Measurements from ENCODE around the gene RTL5.

RTL5 gene

GRCh38 chrX:72125331-72126047 is 6.2 kb downstream of the RTL5 start:
- Mint-ChIP-seq H3K4me1 (peaks cover 30% of the 10 kb centered on the region), H3K9me3 (no peaks in the 10 kb centered on the region), H3K27me3 (peaks cover 80% of the 10 kb centered on the region), H3K36me3 (no peaks in the 10 kb centered on the region), H3K27ac (no peak overlapping the region), H3K4me3 (no peak overlapping the region)
- DNase-seq = no peak
- CTCF ChIA-PET = interaction anchor here (0.6 to 7.0 kb wide), 8 partner anchors 15 to 298 kb away, joined by 3 to 91 read pairs (median 3); no protein-coding TSS in a partner anchor

- Mint-ChIP-seq H3K4me1 (peaks cover 30% of the 10 kb centered on the region), H3K27ac (no peak overlapping the region), H3K36me3 (no peaks in the 10 kb centered on the region), H3K9me3 (no peaks in the 10 kb centered on the region), H3K27me3 (peaks cover 76% of the 10 kb centered on the region), H3K4me3 (no peak overlapping the region)
- CTCF ChIA-PET = interaction anchor here (0.6 to 7.0 kb wide), 4 partner anchors 53 to 297 kb away, joined by 3 to 91 read pairs (median 15); no protein-coding TSS in a partner anchor
- no peak for DNase-seq
Observed at GRCh38 chrX:72124540-72125201, 7.0 kb downstream of the RTL5 start.

- Mint-ChIP-seq H3K27me3 (peaks cover 66% of the 10 kb centered on the region), H3K36me3 (no peaks in the 10 kb centered on the region), H3K9me3 (no peaks in the 10 kb centered on the region), H3K27ac (no peak overlapping the region), H3K4me1 (peaks cover 30% of the 10 kb centered on the region), H3K4me3 (no peak overlapping the region)
- no peak for DNase-seq
- CTCF ChIA-PET = interaction anchor here (0.8 to 7.0 kb wide), 2 partner anchors 52 to 103 kb away, joined by 3 to 91 read pairs; no protein-coding TSS in a partner anchor
Observed at GRCh38 chrX:72123471-72124185, 8.1 kb downstream of the RTL5 start.

GRCh38 chrX:72122621-72123337 is 8.9 kb downstream of the RTL5 start:
- CTCF ChIA-PET = interaction anchor here (7.0 kb wide), 1 partner anchor 102 kb away, joined by 91 read pairs; no protein-coding TSS in a partner anchor
- H3K9me3 Mint-ChIP-seq = no peaks in the 10 kb centered on the region
- H3K27ac Mint-ChIP-seq = no peak overlapping the region
- peaks cover 30% of the 10 kb centered on the region for H3K4me1 Mint-ChIP-seq
- no peak for DNase-seq
- H3K36me3 Mint-ChIP-seq = no peaks in the 10 kb centered on the region
- no peak overlapping the region for H3K4me3 Mint-ChIP-seq
- peaks cover 64% of the 10 kb centered on the region for H3K27me3 Mint-ChIP-seq

- DNase-seq = peak; percentile 53
- peak overlapping the region; percentile 55 for H3K27ac Mint-ChIP-seq
- CTCF ChIA-PET = no interaction called here
- H3K9me3 Mint-ChIP-seq = no peaks in the 10 kb centered on the region
- peaks cover 27% of the 10 kb centered on the region for H3K4me1 Mint-ChIP-seq
- H3K36me3 Mint-ChIP-seq = no peaks in the 10 kb centered on the region
- no peak overlapping the region for H3K4me3 Mint-ChIP-seq
- H3K27me3 Mint-ChIP-seq = peaks cover 58% of the 10 kb centered on the region
Observed at GRCh38 chrX:72121383-72121782, 10.3 kb downstream of the RTL5 start.

- Mint-ChIP-seq H3K27me3 (peaks cover 53% of the 10 kb centered on the region), H3K4me1 (peaks cover 26% of the 10 kb centered on the region), H3K27ac (peak overlapping the region; percentile 55), H3K4me3 (no peak overlapping the region), H3K36me3 (no peaks in the 10 kb centered on the region), H3K9me3 (no peaks in the 10 kb centered on the region)
- CTCF ChIA-PET = no interaction called here
- DNase-seq = no peak
Observed at GRCh38 chrX:72120837-72121236, 10.9 kb downstream of the RTL5 start.

GRCh38 chrX:72117636-72118210 is 14.0 kb downstream of the RTL5 start:
- H3K4me3 Mint-ChIP-seq = no peak overlapping the region
- CTCF ChIA-PET = no interaction called here
- DNase-seq = no peak
- peaks cover 20% of the 10 kb centered on the region for H3K4me1 Mint-ChIP-seq
- peaks cover 50% of the 10 kb centered on the region for H3K27me3 Mint-ChIP-seq
- H3K36me3 Mint-ChIP-seq = no peaks in the 10 kb centered on the region
- H3K27ac Mint-ChIP-seq = no peak overlapping the region
- no peaks in the 10 kb centered on the region for H3K9me3 Mint-ChIP-seq

- CTCF ChIA-PET = no interaction called here
- Mint-ChIP-seq H3K36me3 (no peaks in the 10 kb centered on the region), H3K9me3 (no peaks in the 10 kb centered on the region), H3K4me1 (no peaks in the 10 kb centered on the region), H3K27me3 (peaks cover 52% of the 10 kb centered on the region), H3K27ac (no peak overlapping the region), H3K4me3 (no peak overlapping the region)
- no peak for DNase-seq
Observed at GRCh38 chrX:72115380-72115779, 16.3 kb downstream of the RTL5 start.

GRCh38 chrX:72114807-72115206 is 16.9 kb downstream of the RTL5 start:
- Mint-ChIP-seq H3K27me3 (peaks cover 54% of the 10 kb centered on the region), H3K4me3 (no peak overlapping the region), H3K4me1 (no peaks in the 10 kb centered on the region), H3K36me3 (no peaks in the 10 kb centered on the region), H3K9me3 (no peaks in the 10 kb centered on the region), H3K27ac (no peak overlapping the region)
- no peak for DNase-seq
- CTCF ChIA-PET = no interaction called here

GRCh38 chrX:72114306-72114705 is 17.4 kb downstream of the RTL5 start:
- Mint-ChIP-seq H3K4me1 (no peaks in the 10 kb centered on the region), H3K36me3 (no peaks in the 10 kb centered on the region), H3K27me3 (peaks cover 57% of the 10 kb centered on the region), H3K4me3 (no peak overlapping the region), H3K9me3 (no peaks in the 10 kb centered on the region), H3K27ac (no peak overlapping the region)
- CTCF ChIA-PET = no interaction called here
- DNase-seq = no peak

- H3K36me3 Mint-ChIP-seq = no peaks in the 10 kb centered on the region
- H3K27ac Mint-ChIP-seq = no peak overlapping the region
- no peak for DNase-seq
- no peaks in the 10 kb centered on the region for H3K4me1 Mint-ChIP-seq
- H3K9me3 Mint-ChIP-seq = no peaks in the 10 kb centered on the region
- peaks cover 64% of the 10 kb centered on the region for H3K27me3 Mint-ChIP-seq
- CTCF ChIA-PET = no interaction called here
- no peak overlapping the region for H3K4me3 Mint-ChIP-seq
Observed at GRCh38 chrX:72113461-72113860, 18.3 kb downstream of the RTL5 start.

- no peak overlapping the region for H3K4me3 Mint-ChIP-seq
- peaks cover 70% of the 10 kb centered on the region for H3K27me3 Mint-ChIP-seq
- DNase-seq = no peak
- CTCF ChIA-PET = no interaction called here
- H3K36me3 Mint-ChIP-seq = no peaks in the 10 kb centered on the region
- H3K27ac Mint-ChIP-seq = no peak overlapping the region
- H3K4me1 Mint-ChIP-seq = peaks cover 4% of the 10 kb centered on the region
- H3K9me3 Mint-ChIP-seq = no peaks in the 10 kb centered on the region
Observed at GRCh38 chrX:72110876-72111708, 20.6 kb downstream of the RTL5 start.

All from activated naive CD4-positive, alpha-beta T cell treated with anti-CD3 and anti-CD28 coated beads, Interleukin-2, amount 10 ng/mL, durations not matched to agents 7 days and 5 days (primary cell).